D721Med (cell line): ENCODE measurements around the gene KRIT1.
"Not testable (repeated sequence)": the region's sequence is repeated elsewhere in the genome, so short reads cannot be mapped to it uniquely, and the experiment has no call there.

Experiments used
- DNase-seq: peaks from one replicate; pipeline ENCODE4 v3.0.0; 2011; ENCODE audit warnings: low spot score; ENCODE audit not compliant: insufficient read length
- FAIRE-seq: peaks from 2 replicates; lab custom pipeline; 2011; peaks lifted over from hg19 to GRCh38; lab: Jason Lieb, UNC
- CTCF ChIP-seq: IDR thresholded peaks from 2 replicates; pipeline ENCODE4 v1.5.1; 2012; ENCODE audit warnings: mild to moderate bottlenecking, control low read depth; ENCODE audit not compliant: insufficient read depth; ENCODE audit errors: missing control alignments

The KRIT1 gene

GRCh38 chr7:92178928-92179924 lies 66.5 kb downstream of the KRIT1 start, which contains the start of gene LRRD1:
LRRD1 (minus strand) TSS chr7:92179142; CDS start chr7:92165202, 13,940 bp downstream.
- DNase-seq (peak; percentile 65), FAIRE-seq (no peak)
- peak; percentile 87 for TF ChIP-seq CTCF

- no peak for TF ChIP-seq CTCF
- DNase-seq = no peak
- no peak for FAIRE-seq
Observed at GRCh38 chr7:92177362-92177761, 68.4 kb downstream of the KRIT1 start.

GRCh38 chr7:92169529-92169928 lies 76.2 kb downstream of the KRIT1 start:
- not testable (repeated sequence) for DNase-seq, FAIRE-seq

GRCh38 chr7:92161271-92161670 lies 84.4 kb downstream of the KRIT1 start:
- no peak for TF ChIP-seq CTCF
- DNase-seq = no peak
- no peak for FAIRE-seq

GRCh38 chr7:92158660-92159575 lies 86.8 kb downstream of the KRIT1 start:
- FAIRE-seq (no peak), DNase-seq (no peak)
- TF ChIP-seq CTCF = no peak

- TF ChIP-seq CTCF = no peak
- no peak for DNase-seq
- FAIRE-seq = peak; percentile 95
Observed at GRCh38 chr7:92156990-92157389, 88.7 kb downstream of the KRIT1 start.

GRCh38 chr7:92155108-92155739 lies 90.5 kb downstream of the KRIT1 start:
- DNase-seq (no peak), FAIRE-seq (no peak)
- TF ChIP-seq CTCF = no peak
